ENCODE results near the gene PRKCE. TPM values are rescaled to one million over a fixed set of nuclear protein-coding genes. Genes with fewer than 3 reads are reported as not detected.

Gene PRKCE
- total and polyA plus RNA-seq, 4 donors: 2.5 to 38.6 (median 5.8) TPM

GRCh38 chr2:45614871-45615415, 36.5 kb upstream of the PRKCE start (continued):
- TF ChIP-seq YY1 (IDR thresholded peaks at IDR 0.05) (no peak), TAF1 (conservative IDR thresholded peaks at IDR 0.05) (no peak), ATF3 (IDR thresholded peaks at IDR 0.05) (no peak), MAX (IDR thresholded peaks at IDR 0.05) (no peak), JUND (IDR thresholded peaks at IDR 0.05) (no peak), HNF4G (IDR thresholded peaks at IDR 0.05) (no peak)

GRCh38 chr2:45616658-45617411, 34.6 kb upstream of the PRKCE start:
- WGBS: 58% methylated on average over 4 of the region's 4 CpGs
- no peaks in the 10 kb centered on the region for H3K36me3 ChIP-seq (ENCODE audit: control insufficient read depth in 4 of 4, insufficient read depth in 3 of 4, low read depth in 1 of 4, low read length in 3 of 4)
- no peak for DNase-seq (ENCODE audit: low spot score)
- H3K4me1 ChIP-seq (ENCODE audit: control insufficient read depth in 4 of 4, insufficient read depth in 4 of 4, low read length in 3 of 4): no peaks in the 10 kb centered on the region
- no peaks in the 10 kb centered on the region for H3K9me3 ChIP-seq (ENCODE audit: control insufficient read depth in 4 of 4, low read length in 3 of 4)
- H3K9ac ChIP-seq (ENCODE audit: low read depth in 1 of 2, low read length in 2 of 2): no peak overlapping the region
- H3K27me3 ChIP-seq (ENCODE audit: control insufficient read depth in 4 of 4, insufficient read depth in 4 of 4, low read length in 3 of 4): no peaks in the 10 kb centered on the region
- no peak overlapping the region for H3K4me3 ChIP-seq (ENCODE audit: low read depth in 1 of 3, low read length in 3 of 3)
- H3K27ac ChIP-seq (ENCODE audit: low read depth in 1 of 2, low read length in 2 of 2): no peak overlapping the region
- TF ChIP-seq NR2F2 (IDR thresholded peaks at IDR 0.05): no peak
- TF ChIP-seq MAX (IDR thresholded peaks at IDR 0.05): no peak
- no peak for TF ChIP-seq HNF4A (conservative IDR thresholded peaks at IDR 0.05)
- TF ChIP-seq CTCF (IDR thresholded peaks at IDR 0.05; ENCODE audit: low read depth, low read length, missing input control): no peak

- no peak overlapping the region for H3K4me3 ChIP-seq (ENCODE audit: low read depth in 1 of 3, low read length in 3 of 3)
- no peaks in the 10 kb centered on the region for H3K36me3 ChIP-seq (ENCODE audit: control insufficient read depth in 4 of 4, insufficient read depth in 3 of 4, low read depth in 1 of 4, low read length in 3 of 4)
- no peaks in the 10 kb centered on the region for H3K27me3 ChIP-seq (ENCODE audit: control insufficient read depth in 4 of 4, insufficient read depth in 4 of 4, low read length in 3 of 4)
- H3K4me1 ChIP-seq (ENCODE audit: control insufficient read depth in 4 of 4, insufficient read depth in 4 of 4, low read length in 3 of 4): no peaks in the 10 kb centered on the region
- H3K9ac ChIP-seq (ENCODE audit: low read depth in 1 of 2, low read length in 2 of 2): no peak overlapping the region
- no peak overlapping the region for H3K27ac ChIP-seq (ENCODE audit: low read depth in 1 of 2, low read length in 2 of 2)
- WGBS: 68% methylated on average over 2 of the region's 2 CpGs
- TF ChIP-seq SP1 (IDR thresholded peaks at IDR 0.05) (no peak), NR2F2 (IDR thresholded peaks at IDR 0.05) (no peak), JUND (IDR thresholded peaks at IDR 0.05) (no peak), HNF4A (conservative IDR thresholded peaks at IDR 0.05) (no peak)
- H3K9me3 ChIP-seq (ENCODE audit: control insufficient read depth in 4 of 4, low read length in 3 of 4): no peaks in the 10 kb centered on the region
- no peak for DNase-seq (ENCODE audit: low spot score)
Observed at GRCh38 chr2:45617496-45617895, 34.0 kb upstream of the PRKCE start.

- H3K27ac ChIP-seq (ENCODE audit: low read depth in 1 of 2, low read length in 2 of 2): no peak overlapping the region
- no peaks in the 10 kb centered on the region for H3K9me3 ChIP-seq (ENCODE audit: control insufficient read depth in 4 of 4, low read length in 3 of 4)
- no peak for DNase-seq (ENCODE audit: low spot score)
- H3K27me3 ChIP-seq (ENCODE audit: control insufficient read depth in 4 of 4, insufficient read depth in 4 of 4, low read length in 3 of 4): no peaks in the 10 kb centered on the region
- no peaks in the 10 kb centered on the region for H3K36me3 ChIP-seq (ENCODE audit: control insufficient read depth in 4 of 4, insufficient read depth in 3 of 4, low read depth in 1 of 4, low read length in 3 of 4)
- WGBS: 92% methylated on average over 6 of the region's 6 CpGs
- peaks cover 0 to 12% (median 0%) of the 10 kb centered on the region in 4 donors for H3K4me1 ChIP-seq (ENCODE audit: control insufficient read depth in 4 of 4, insufficient read depth in 4 of 4, low read length in 3 of 4)
- no peak for TF ChIP-seq GABPA (IDR thresholded peaks at IDR 0.05 in 1 of 2, conservative IDR thresholded peaks at IDR 0.05 in 1 of 2)
- no peak for TF ChIP-seq FOXA1 (IDR thresholded peaks at IDR 0.05)
- no peak for TF ChIP-seq CTCF (IDR thresholded peaks at IDR 0.05; ENCODE audit: low read depth, low read length, missing input control)
- TF ChIP-seq ATF3 (IDR thresholded peaks at IDR 0.05): no peak
- TF ChIP-seq MAX (IDR thresholded peaks at IDR 0.05): no peak
- TF ChIP-seq JUND (IDR thresholded peaks at IDR 0.05): no peak
- no peak for TF ChIP-seq YY1 (IDR thresholded peaks at IDR 0.05)
- TF ChIP-seq EGR1 (IDR thresholded peaks at IDR 0.05; ENCODE audit: low read depth in 2 of 2): no peak
- no peak for TF ChIP-seq FOXA2 (IDR thresholded peaks at IDR 0.05)
- no peak for TF ChIP-seq TAF1 (conservative IDR thresholded peaks at IDR 0.05)
- no peak for TF ChIP-seq RXRA (IDR thresholded peaks at IDR 0.05)
- TF ChIP-seq RAD21 (IDR thresholded peaks at IDR 0.05): no peak
- no peak for TF ChIP-seq HNF4A (conservative IDR thresholded peaks at IDR 0.05)
- no peak overlapping the region for H3K4me3 ChIP-seq (ENCODE audit: low read depth in 1 of 3, low read length in 3 of 3)
- H3K9ac ChIP-seq (ENCODE audit: low read depth in 1 of 2, low read length in 2 of 2): no peak overlapping the region
Observed at GRCh38 chr2:45622336-45623075, 29.0 kb upstream of the PRKCE start.

All from liver (tissue), 9 donors.